Vein endothelial cell (primary cell): Measurements from ENCODE around the gene HTN3. TPM values are rescaled to one million over a fixed set of nuclear protein-coding genes. Genes with fewer than 3 reads are reported as not detected.

ENCODE experiments used
- total RNA-seq: library from RNA; depleted of rRNA; stranded (reverse); fragments of >200 nt; gene quantifications from 2 replicates; pipeline ENCODE4 v1.2.3, GENCODE V29; 2012

HTN3 gene
- total RNA-seq = not detected in 2 replicates

GRCh38 chr4:70028159-70028558 lies at the start of gene HTN3:
Gene HTN3 (plus strand): TSS chr4:70028459. CDS start chr4:70030741, 2,282 bp downstream.

DNA sequence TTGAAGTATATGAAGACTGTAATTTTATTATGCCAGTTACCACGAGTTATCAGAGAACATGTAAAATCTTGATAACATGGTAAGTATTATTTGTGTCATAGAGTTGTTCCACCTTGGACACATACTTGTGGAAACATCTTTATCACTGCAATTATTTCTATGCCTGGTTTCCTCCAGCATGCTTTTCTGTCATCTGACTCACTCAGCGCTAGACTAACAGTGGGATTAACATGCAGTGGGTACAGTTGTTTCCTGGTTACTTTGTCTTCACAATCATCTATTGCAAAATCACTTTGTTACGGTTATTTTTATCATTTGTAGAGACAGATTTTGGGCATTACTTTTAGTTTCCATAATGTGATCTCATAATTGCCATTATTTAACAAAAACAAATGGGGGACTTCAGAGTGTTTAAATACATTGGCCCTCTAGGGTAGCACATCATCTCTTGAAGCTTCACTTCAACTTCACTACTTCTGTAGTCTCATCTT lies 32.7 kb upstream of the HTN3 start, which contains the start of gene STATH:
STATH (plus strand) TSS at position 441 of the 491 bp plus-strand sequence. CDS start 2,472 bp downstream, outside the sequence.

GRCh38 chr4:70050138-70050537 lies 21.9 kb downstream of the HTN3 start, which contains the start of gene HTN1:
Gene HTN1 (plus strand): TSS chr4:70050438. CDS start chr4:70053077, 2,639 bp downstream.

Other genes with a start within 250 kb of the HTN3 start
- gene SULT1E1, start 168.3 kb upstream of the HTN3 start, total RNA-seq = 6.7 and 23.8 TPM in 2 replicates
- gene CSN1S1, start 97.4 kb upstream of the HTN3 start, total RNA-seq = not detected in 2 replicates
- not detected in 2 replicates for gene CSN2, start 62.7 kb upstream of the HTN3 start, total RNA-seq
- not detected in 2 replicates for gene STATH, start 32.5 kb upstream of the HTN3 start, total RNA-seq
- gene HTN1, start 22.0 kb downstream of the HTN3 start, total RNA-seq = not detected in 2 replicates
- gene PRR27, start 125.8 kb downstream of the HTN3 start, total RNA-seq = not detected in 2 replicates
- gene ODAM, start 167.3 kb downstream of the HTN3 start, total RNA-seq = not detected in 2 replicates
- not detected in 2 replicates for gene FDCSP, start 197.7 kb downstream of the HTN3 start, total RNA-seq
- gene CSN3, start 214.1 kb downstream of the HTN3 start, total RNA-seq = not detected in 2 replicates